LNCAP (cell line): ENCODE results near the gene GARS1.
A peak's percentile ranks its signal among the peaks of the same experiment; 100 is the strongest.

Experiments used
- CTCF ChIP-seq: fragments of 450-650 bp; IDR thresholded peaks from 2 replicates; pipeline ENCODE4 v1.5.1; 2017; ENCODE audit warnings: mild to moderate bottlenecking

The GARS1 gene

GRCh38 chr7:30594540-30595435 is at the start of gene GARS1:
TSS of gene GARS1 (plus strand) at chr7:30594878. CDS start at chr7:30594922, 44 bp downstream.
- TF ChIP-seq CTCF = no peak

GRCh38 chr7:30545791-30546555 is 48.7 kb upstream of the GARS1 start:
- TF ChIP-seq CTCF = no peak

- TF ChIP-seq CTCF = no peak
Observed at GRCh38 chr7:30546596-30546995, 48.1 kb upstream of the GARS1 start.

GRCh38 chr7:30548845-30549244 is 45.8 kb upstream of the GARS1 start:
- peak; percentile 81 for TF ChIP-seq CTCF

- TF ChIP-seq CTCF = no peak
Observed at GRCh38 chr7:30549931-30550493, 44.7 kb upstream of the GARS1 start.

- TF ChIP-seq CTCF = no peak
Observed at GRCh38 chr7:30552330-30552729, 42.3 kb upstream of the GARS1 start.

- no peak for TF ChIP-seq CTCF
Observed at GRCh38 chr7:30553141-30553540, 41.5 kb upstream of the GARS1 start.
